HEK293 (cell line): ENCODE measurements around the gene GRAMD1C.

Experiments
- CTCF ChIA-PET: fragments of 350-600 bp; formaldehyde crosslinking; extraction: SDS; loops from one replicate; lab custom pipeline; 2021; ENCODE audit warnings: antibody characterized with exemption; lab: Yijun Ruan, JAX
- POLR2A ChIA-PET: fragments of 300-600 bp; formaldehyde crosslinking; extraction: SDS; loops from one replicate; lab custom pipeline; 2020; ENCODE audit warnings: antibody characterized with exemption, inconsistent platforms; lab: Yijun Ruan, JAX
- H3K27ac ChIP-seq: fragments of 200-500 bp; sonication (Bioruptor generic); 2 replicates; pipeline ENCODE4 v1.5.1; 2014; ENCODE audit warnings: low read depth, low read length, control low read depth, inconsistent platforms; ENCODE audit errors: extremely low read depth
- H3K36me3 ChIP-seq, 2 experiments: fragments of 200-500 bp in 1 of 2; sonication (Bioruptor generic) in 1 of 2; 1 replicate in 1 of 2; 2 replicates in 1 of 2; pipeline ENCODE4 v1.5.1; 2014 to 2017; ENCODE audit warnings: inconsistent platforms in 2 of 2, low read length in 2 of 2; ENCODE audit not compliant: control insufficient read depth in 2 of 2, insufficient read depth in 1 of 2
- H3K4me1 ChIP-seq: fragments of 200-500 bp; sonication (Bioruptor generic); 2 replicates; pipeline ENCODE4 v1.5.1; 2014; ENCODE audit warnings: mild to moderate bottlenecking, low read length, inconsistent platforms; ENCODE audit not compliant: control insufficient read depth, insufficient read depth
- H3K4me3 ChIP-seq: 2 replicates; pipeline ENCODE4 v1.5.1; 2011; ENCODE audit warnings: low read depth, mild to moderate bottlenecking, control low read depth, low read length, moderate library complexity
- H3K9me3 ChIP-seq: fragments of 200-500 bp; sonication (Bioruptor generic); 2 replicates; pipeline ENCODE4 v1.5.1; 2014; ENCODE audit warnings: low read depth, low read length, inconsistent platforms; ENCODE audit not compliant: control insufficient read depth, insufficient read depth
- FEZF1 ChIP-seq: fragments of 450-650 bp; formaldehyde crosslinking; IDR thresholded peaks from 2 replicates; pipeline ENCODE4 v1.5.1; 2016; ENCODE audit warnings: missing biosample characterization, missing genetic modification characterization
- GLIS2 ChIP-seq: fragments of 450-650 bp; formaldehyde crosslinking; IDR thresholded peaks from 2 replicates; pipeline ENCODE4 v1.5.1; 2016; ENCODE audit warnings: missing biosample characterization, missing genetic modification characterization
- KLF8 ChIP-seq: fragments of 450-650 bp; formaldehyde crosslinking; IDR thresholded peaks from 2 replicates; pipeline ENCODE4 v1.5.1; 2016; ENCODE audit warnings: missing biosample characterization, missing genetic modification characterization
- KLF9 ChIP-seq: fragments of 450-650 bp; formaldehyde crosslinking; IDR thresholded peaks from 2 replicates; pipeline ENCODE4 v1.5.1; 2016; ENCODE audit warnings: missing biosample characterization, missing genetic modification characterization, low read depth
- OSR2 ChIP-seq: fragments of 450-650 bp; formaldehyde crosslinking; IDR thresholded peaks from 2 replicates; pipeline ENCODE4 v1.5.1; 2016; ENCODE audit warnings: missing biosample characterization, missing genetic modification characterization
- OVOL3 ChIP-seq: fragments of 450-650 bp; formaldehyde crosslinking; IDR thresholded peaks from 2 replicates; pipeline ENCODE4 v1.5.1; 2016; ENCODE audit warnings: missing biosample characterization, missing genetic modification characterization
- SCRT1 ChIP-seq: fragments of 450-650 bp; formaldehyde crosslinking; IDR thresholded peaks from 2 replicates; pipeline ENCODE4 v1.5.1; 2016; ENCODE audit warnings: missing biosample characterization, missing genetic modification characterization, borderline replicate concordance
- WT1 ChIP-seq: fragments of 450-650 bp; formaldehyde crosslinking; IDR thresholded peaks from 2 replicates; pipeline ENCODE4 v1.5.1; 2016; ENCODE audit warnings: missing biosample characterization, missing genetic modification characterization
- ZBTB7A ChIP-seq: fragments of 450-650 bp; formaldehyde crosslinking; IDR thresholded peaks from 2 replicates; pipeline ENCODE4 v1.5.1; 2016; ENCODE audit warnings: low read depth, missing biosample characterization, missing genetic modification characterization
- ZEB2 ChIP-seq: fragments of 450-650 bp; formaldehyde crosslinking; IDR thresholded peaks from 2 replicates; pipeline ENCODE4 v1.5.1; 2016; ENCODE audit warnings: missing biosample characterization, missing genetic modification characterization
- ZNF2 ChIP-seq: fragments of 450-650 bp; formaldehyde crosslinking; IDR thresholded peaks from 2 replicates; pipeline ENCODE4 v1.5.1; 2016; ENCODE audit warnings: missing biosample characterization, missing genetic modification characterization
- ZNF214 ChIP-seq: fragments of 450-650 bp; formaldehyde crosslinking; IDR thresholded peaks from 2 replicates; pipeline ENCODE4 v1.5.1; 2017; ENCODE audit warnings: missing biosample characterization, mild to moderate bottlenecking, missing genetic modification characterization, borderline replicate concordance
- ZNF248 ChIP-seq: fragments of 450-650 bp; formaldehyde crosslinking; IDR thresholded peaks from 2 replicates; pipeline ENCODE4 v1.5.1; 2017; ENCODE audit warnings: missing biosample characterization, missing genetic modification characterization
- ZNF350 ChIP-seq: fragments of 450-650 bp; formaldehyde crosslinking; IDR thresholded peaks from 2 replicates; pipeline ENCODE4 v1.5.0; 2017; ENCODE audit warnings: missing biosample characterization, mild to moderate bottlenecking, missing genetic modification characterization
- ZNF37A ChIP-seq: fragments of 450-650 bp; IDR thresholded peaks from 2 replicates; pipeline ENCODE4 v1.5.1; 2018; ENCODE audit warnings: missing biosample characterization, missing genetic modification characterization
- ZNF423 ChIP-seq: fragments of 450-650 bp; formaldehyde crosslinking; IDR thresholded peaks from 2 replicates; pipeline ENCODE4 v1.5.1; 2016; ENCODE audit warnings: missing biosample characterization, missing genetic modification characterization
- ZNF544 ChIP-seq: fragments of 450-650 bp; formaldehyde crosslinking; IDR thresholded peaks from 2 replicates; pipeline ENCODE4 v1.5.0; 2017; ENCODE audit warnings: missing biosample characterization, missing genetic modification characterization
- ZNF548 ChIP-seq: fragments of 450-650 bp; formaldehyde crosslinking; IDR thresholded peaks from 2 replicates; pipeline ENCODE4 v1.5.1; 2016; ENCODE audit warnings: missing biosample characterization, missing genetic modification characterization
- ZNF560 ChIP-seq: fragments of 450-650 bp; formaldehyde crosslinking; IDR thresholded peaks from 2 replicates; pipeline ENCODE4 v1.5.1; 2017; ENCODE audit warnings: missing biosample characterization, missing genetic modification characterization, borderline replicate concordance
- ZNF596 ChIP-seq: fragments of 450-650 bp; IDR thresholded peaks from 2 replicates; pipeline ENCODE4 v1.5.0; 2018; ENCODE audit warnings: missing biosample characterization, mild to moderate bottlenecking, missing genetic modification characterization, moderate library complexity
- ZNF623 ChIP-seq: fragments of 450-650 bp; formaldehyde crosslinking; IDR thresholded peaks from 2 replicates; pipeline ENCODE4 v1.5.1; 2016; ENCODE audit warnings: missing biosample characterization, missing genetic modification characterization
- ZNF768 ChIP-seq: fragments of 450-650 bp; formaldehyde crosslinking; IDR thresholded peaks from 2 replicates; pipeline ENCODE4 v1.5.1; 2018; ENCODE audit warnings: missing biosample characterization, mild to moderate bottlenecking, missing genetic modification characterization
- ZSCAN30 ChIP-seq: fragments of 450-650 bp; IDR thresholded peaks from 2 replicates; pipeline ENCODE4 v1.5.1; 2018; ENCODE audit warnings: missing biosample characterization, mild to moderate bottlenecking, missing genetic modification characterization, moderate library complexity
- TF ChIP-seq, protein P1 (sequence below): fragments of 450-650 bp; formaldehyde crosslinking; IDR thresholded peaks from 2 replicates; pipeline ENCODE4 v1.5.1; 2016; ENCODE audit warnings: missing biosample characterization, missing genetic modification characterization
- TF ChIP-seq, protein P2 (sequence below): fragments of 450-650 bp; formaldehyde crosslinking; IDR thresholded peaks from 2 replicates; pipeline ENCODE4 v1.5.1; 2017; ENCODE audit warnings: missing biosample characterization, mild to moderate bottlenecking, missing genetic modification characterization, moderate library complexity
- TF ChIP-seq, protein P3 (sequence below): fragments of 450-650 bp; formaldehyde crosslinking; IDR thresholded peaks from 2 replicates; pipeline ENCODE4; 2016; ENCODE audit warnings: missing biosample characterization, missing genetic modification characterization

Gene GRAMD1C

DNA sequence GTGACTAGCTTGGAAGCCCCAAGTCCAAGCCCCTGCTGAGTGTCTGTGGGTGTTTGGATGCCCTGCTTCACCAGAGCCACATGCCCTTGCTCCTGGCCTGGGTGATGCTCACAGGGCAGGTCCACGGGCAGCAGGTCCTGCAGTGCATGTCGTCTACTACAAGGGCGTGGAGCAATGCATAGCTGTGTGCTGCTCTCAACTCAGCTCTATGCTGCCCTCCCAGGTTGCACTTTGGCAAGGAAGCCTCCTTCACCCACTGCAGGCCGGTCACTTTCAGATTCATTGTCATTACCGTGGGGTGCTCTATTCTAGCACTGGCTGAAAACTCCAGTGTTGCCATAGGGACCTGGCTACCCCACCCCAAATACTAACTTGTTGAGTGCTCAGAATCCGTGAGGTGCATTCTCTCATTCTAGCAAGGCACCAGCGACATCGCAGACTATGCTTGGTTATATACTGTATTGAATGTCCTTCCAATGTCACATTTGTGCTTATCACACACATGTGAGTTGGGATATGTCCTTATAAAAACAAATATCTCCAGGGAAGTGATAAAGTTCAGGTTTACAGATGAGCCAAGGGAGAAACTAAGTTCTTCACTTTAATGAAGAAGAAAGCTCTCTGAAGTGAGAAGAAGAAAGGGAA lies 51.8 kb downstream of the GRAMD1C start:
- CTCF ChIA-PET = interaction anchor here (0.6 kb wide), 1 partner anchor 94 kb away, joined by 3 read pairs; no protein-coding TSS in a partner anchor

DNA sequence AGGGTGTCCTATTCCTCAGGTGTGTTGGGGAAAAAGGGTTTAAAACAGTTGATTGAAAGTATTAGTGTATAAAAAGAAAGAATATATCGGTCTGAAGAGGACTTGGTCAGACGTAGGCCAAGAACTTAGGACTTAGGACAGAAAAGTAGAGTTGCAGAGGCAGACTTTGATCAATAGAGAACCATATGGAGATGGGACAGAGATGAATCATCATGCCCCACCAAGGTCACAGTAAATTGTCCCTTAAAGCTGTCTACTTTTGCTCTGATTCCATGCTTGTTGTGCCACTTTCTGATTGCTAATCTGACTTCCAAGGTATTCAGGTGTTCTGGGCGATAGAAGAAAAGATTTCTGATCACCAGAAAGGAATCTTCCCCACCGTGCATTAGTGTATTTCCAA lies 56.3 kb downstream of the GRAMD1C start:
- Histone ChIP-seq H3K9me3 (no peaks in the 10 kb centered on the region), H3K27ac (no peak overlapping the region), H3K36me3 (no peaks in the 10 kb centered on the region), H3K4me1 (no peaks in the 10 kb centered on the region), H3K4me3 (no peak overlapping the region)
- no peak for TF ChIP-seq OSR2 (tag by site-specific recombination)
- TF ChIP-seq, protein P1, sequence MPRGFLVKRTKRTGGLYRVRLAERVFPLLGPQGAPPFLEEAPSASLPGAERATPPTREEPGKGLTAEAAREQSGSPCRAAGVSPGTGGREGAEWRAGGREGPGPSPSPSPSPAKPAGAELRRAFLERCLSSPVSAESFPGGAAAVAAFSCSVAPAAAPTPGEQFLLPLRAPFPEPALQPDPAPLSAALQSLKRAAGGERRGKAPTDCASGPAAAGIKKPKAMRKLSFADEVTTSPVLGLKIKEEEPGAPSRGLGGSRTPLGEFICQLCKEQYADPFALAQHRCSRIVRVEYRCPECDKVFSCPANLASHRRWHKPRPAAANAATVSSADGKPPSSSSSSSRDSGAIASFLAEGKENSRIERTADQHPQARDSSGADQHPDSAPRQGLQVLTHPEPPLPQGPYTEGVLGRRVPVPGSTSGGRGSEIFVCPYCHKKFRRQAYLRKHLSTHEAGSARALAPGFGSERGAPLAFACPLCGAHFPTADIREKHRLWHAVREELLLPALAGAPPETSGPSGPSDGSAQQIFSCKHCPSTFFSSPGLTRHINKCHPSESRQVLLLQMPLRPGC (tag by site-specific recombination) = no peak
- no peak for TF ChIP-seq ZNF768 (tag by site-specific recombination)
- no peak for TF ChIP-seq ZNF350 (tag by site-specific recombination)
- TF ChIP-seq ZNF214 (tag by site-specific recombination) = no peak
- TF ChIP-seq, protein P2, sequence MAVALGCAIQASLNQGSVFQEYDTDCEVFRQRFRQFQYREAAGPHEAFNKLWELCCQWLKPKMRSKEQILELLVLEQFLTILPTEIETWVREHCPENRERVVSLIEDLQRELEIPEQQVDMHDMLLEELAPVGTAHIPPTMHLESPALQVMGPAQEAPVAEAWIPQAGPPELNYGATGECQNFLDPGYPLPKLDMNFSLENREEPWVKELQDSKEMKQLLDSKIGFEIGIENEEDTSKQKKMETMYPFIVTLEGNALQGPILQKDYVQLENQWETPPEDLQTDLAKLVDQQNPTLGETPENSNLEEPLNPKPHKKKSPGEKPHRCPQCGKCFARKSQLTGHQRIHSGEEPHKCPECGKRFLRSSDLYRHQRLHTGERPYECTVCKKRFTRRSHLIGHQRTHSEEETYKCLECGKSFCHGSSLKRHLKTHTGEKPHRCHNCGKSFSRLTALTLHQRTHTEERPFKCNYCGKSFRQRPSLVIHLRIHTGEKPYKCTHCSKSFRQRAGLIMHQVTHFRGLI = no peak
- TF ChIP-seq ZNF596 (tag by site-specific recombination) = no peak
- TF ChIP-seq ZNF548 (tag by site-specific recombination) = no peak
- TF ChIP-seq ZSCAN30 (tag by site-specific recombination) = no peak
- no peak for TF ChIP-seq ZNF2 (tag by site-specific recombination)
- TF ChIP-seq OVOL3 = no peak
- TF ChIP-seq ZBTB7A (tag by site-specific recombination) = no peak
- TF ChIP-seq WT1 (tag by site-specific recombination) = no peak
- no peak for TF ChIP-seq ZNF560
- no peak for TF ChIP-seq GLIS2 (tag by site-specific recombination)
- ChIA-PET CTCF (interaction anchor here (0.6 kb wide), 1 partner anchor 1481 kb away, joined by 3 read pairs; no protein-coding TSS in a partner anchor), POLR2A (no interaction called here)

More for the DNA sequence above, 51.8 kb downstream of the GRAMD1C start:
- H3K9me3 ChIP-seq = no peaks in the 10 kb centered on the region
- POLR2A ChIA-PET = no interaction called here
- H3K27ac ChIP-seq = no peak overlapping the region
- no peaks in the 10 kb centered on the region for H3K36me3 ChIP-seq
- H3K4me3 ChIP-seq = no peak overlapping the region
- TF ChIP-seq OSR2 (tag by site-specific recombination) = no peak
- TF ChIP-seq ZNF544 (tag by site-specific recombination) = no peak
- TF ChIP-seq ZNF248 = no peak
- TF ChIP-seq FEZF1 (tag by site-specific recombination) = no peak
- TF ChIP-seq ZNF623 (tag by site-specific recombination) = no peak
- no peaks in the 10 kb centered on the region for H3K4me1 ChIP-seq

DNA sequence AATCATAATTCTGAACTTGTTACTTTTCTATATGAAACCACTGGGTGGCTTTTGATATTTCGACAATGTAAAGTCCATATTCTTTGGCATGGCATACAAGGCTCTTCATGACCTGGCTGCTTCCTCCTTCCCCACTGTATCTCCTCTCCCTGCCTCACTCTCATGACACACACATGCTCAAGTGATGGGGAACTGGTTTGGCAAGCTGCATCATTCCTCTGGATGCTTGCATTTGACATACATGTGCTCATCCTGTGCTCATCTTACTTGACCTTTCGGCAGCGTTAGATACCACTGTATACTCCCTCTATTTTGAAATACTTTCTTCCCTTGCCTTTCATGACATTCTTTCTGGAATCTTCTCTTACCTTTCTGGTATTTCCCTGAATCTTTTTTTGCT lies 57.4 kb downstream of the GRAMD1C start:
- Histone ChIP-seq H3K9me3 (no peaks in the 10 kb centered on the region), H3K4me3 (no peak overlapping the region), H3K27ac (no peak overlapping the region), H3K4me1 (no peaks in the 10 kb centered on the region), H3K36me3 (no peaks in the 10 kb centered on the region)
- ChIA-PET POLR2A (no interaction called here), CTCF (no interaction called here)
- TF ChIP-seq SCRT1 (tag by site-specific recombination) = no peak
- TF ChIP-seq ZNF37A (tag by site-specific recombination) = no peak
- TF ChIP-seq, protein P3, sequence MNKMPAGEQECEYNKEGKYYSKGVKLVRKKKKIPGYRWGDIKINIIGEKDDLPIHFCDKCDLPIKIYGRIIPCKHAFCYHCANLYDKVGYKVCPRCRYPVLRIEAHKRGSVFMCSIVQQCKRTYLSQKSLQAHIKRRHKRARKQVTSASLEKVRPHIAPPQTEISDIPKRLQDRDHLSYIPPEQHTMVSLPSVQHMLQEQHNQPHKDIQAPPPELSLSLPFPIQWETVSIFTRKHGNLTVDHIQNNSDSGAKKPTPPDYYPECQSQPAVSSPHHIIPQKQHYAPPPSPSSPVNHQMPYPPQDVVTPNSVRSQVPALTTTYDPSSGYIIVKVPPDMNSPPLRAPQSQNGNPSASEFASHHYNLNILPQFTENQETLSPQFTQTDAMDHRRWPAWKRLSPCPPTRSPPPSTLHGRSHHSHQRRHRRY = no peak
- TF ChIP-seq ZEB2 = no peak
- no peak for TF ChIP-seq ZNF423 (tag by site-specific recombination)
- TF ChIP-seq KLF8 = no peak
- no peak for TF ChIP-seq KLF9 (tag by site-specific recombination)
